IPS-NIHi7 (cell line): Measurements from ENCODE around the gene TBKBP1.
"Not testable (repeated sequence)": the region's sequence is repeated elsewhere in the genome, so short reads cannot be mapped to it uniquely, and the experiment has no call there.

ENCODE experiments used
- DNase-seq: peaks from one replicate; pipeline ENCODE4 v3.0.0; 2012; ENCODE audit warnings: mixed read lengths; ENCODE audit errors: extremely low spot score

The TBKBP1 gene

GRCh38 chr17:47676510-47677165 lies 17.3 kb upstream of the TBKBP1 start:
- DNase-seq = no peak

- no peak for DNase-seq
Measured at GRCh38 chr17:47678196-47678595, 15.8 kb upstream of the TBKBP1 start.

- DNase-seq = no peak
Measured at GRCh38 chr17:47682138-47682537, 11.8 kb upstream of the TBKBP1 start.

GRCh38 chr17:47682727-47683126 lies 11.2 kb upstream of the TBKBP1 start:
- not testable (repeated sequence) for DNase-seq

GRCh38 chr17:47684025-47684424 lies 9.9 kb upstream of the TBKBP1 start:
- DNase-seq = no peak

- no peak for DNase-seq
Measured at GRCh38 chr17:47684535-47685193, 9.3 kb upstream of the TBKBP1 start.

- DNase-seq = no peak
Measured at GRCh38 chr17:47685556-47686275, 8.2 kb upstream of the TBKBP1 start.

GRCh38 chr17:47686276-47686635 lies 7.7 kb upstream of the TBKBP1 start:
- no peak for DNase-seq

GRCh38 chr17:47686664-47687327 lies 7.2 kb upstream of the TBKBP1 start:
- no peak for DNase-seq

GRCh38 chr17:47687328-47687690 lies 6.7 kb upstream of the TBKBP1 start:
- no peak for DNase-seq

- DNase-seq = peak; percentile 62
Measured at GRCh38 chr17:47687748-47688147, 6.2 kb upstream of the TBKBP1 start.

GRCh38 chr17:47690121-47690520 lies 3.8 kb upstream of the TBKBP1 start:
- DNase-seq = no peak

GRCh38 chr17:47692137-47692894 lies 1.6 kb upstream of the TBKBP1 start:
- DNase-seq = no peak

GRCh38 chr17:47692895-47693730 lies 848 bp upstream of the TBKBP1 start:
- DNase-seq = peak; percentile 30

- DNase-seq = no peak
Measured at GRCh38 chr17:47694581-47695428, 844 bp downstream of the TBKBP1 start.

- DNase-seq = peak; percentile 47
Measured at GRCh38 chr17:47695429-47696376, 1.7 kb downstream of the TBKBP1 start.

GRCh38 chr17:47696717-47697642 lies 3.0 kb downstream of the TBKBP1 start:
- DNase-seq = no peak
